SK-N-SH treated with all-trans-retinoic acid at 6 μM for 48 hours (cell line): ENCODE data around the gene RBL1.

Source experiments
- ARNTL ChIP-seq: fragments of 450-650 bp; formaldehyde crosslinking; IDR thresholded peaks from 2 replicates; pipeline ENCODE4 v1.5.0; 2020; ENCODE audit warnings: low read depth, mild to moderate bottlenecking, moderate library complexity, borderline replicate concordance
- CSDC2 ChIP-seq: fragments of 250-450 bp; sonication (Bioruptor Pico); IDR thresholded peaks from 2 replicates; pipeline ENCODE4 v1.5.0; 2020; ENCODE audit warnings: mild to moderate bottlenecking, moderate library complexity
- ESRRG ChIP-seq: fragments of 250-450 bp; sonication (Bioruptor Pico); IDR thresholded peaks from 2 replicates; pipeline ENCODE4 v1.6.1; 2021; ENCODE audit warnings: mild to moderate bottlenecking
- RARB ChIP-seq: fragments of 250-450 bp; sonication (Bioruptor Pico); IDR thresholded peaks from 2 replicates; pipeline ENCODE4 v1.8.0; 2021; ENCODE audit warnings: mild to moderate bottlenecking, moderate library complexity
- TF ChIP-seq, protein P1 (sequence below): fragments of 250-450 bp; sonication (Bioruptor Pico); IDR thresholded peaks from 2 replicates; pipeline ENCODE4 v1.8.0; 2020; ENCODE audit warnings: mild to moderate bottlenecking, moderate library complexity, borderline replicate concordance

DNA sequence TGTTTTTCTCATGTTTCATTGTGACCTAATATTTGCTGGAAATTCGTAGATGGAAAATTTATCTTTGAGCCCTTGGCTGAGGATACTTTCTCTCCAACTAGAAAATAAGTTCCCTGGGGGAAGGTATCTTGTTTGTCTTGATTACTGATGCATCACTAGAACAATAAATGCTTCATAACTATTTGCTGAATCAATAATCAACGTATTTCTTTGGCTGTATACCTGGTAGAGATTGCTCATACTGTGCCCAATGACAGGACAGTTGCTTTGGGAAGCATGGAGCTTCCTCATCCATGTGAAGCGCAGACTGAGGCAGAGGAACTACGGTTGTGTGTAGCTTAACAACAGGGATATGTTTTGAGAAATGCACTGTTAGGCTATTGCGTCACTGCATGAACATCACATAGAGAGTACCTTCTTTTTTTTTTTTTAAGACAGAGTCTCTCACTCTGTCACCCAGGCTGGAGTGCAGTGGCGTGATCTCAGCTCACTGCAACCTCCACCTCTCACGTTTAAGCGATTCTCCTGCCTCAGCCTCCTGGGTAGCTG lies 49.1 kb upstream of the RBL1 start:
- TF ChIP-seq CSDC2 (no peak), ARNTL (CRISPR knock-in tag) (no peak), ESRRG (CRISPR knock-in tag) (no peak), RARB (CRISPR knock-in tag) (no peak)
- TF ChIP-seq, protein P1, sequence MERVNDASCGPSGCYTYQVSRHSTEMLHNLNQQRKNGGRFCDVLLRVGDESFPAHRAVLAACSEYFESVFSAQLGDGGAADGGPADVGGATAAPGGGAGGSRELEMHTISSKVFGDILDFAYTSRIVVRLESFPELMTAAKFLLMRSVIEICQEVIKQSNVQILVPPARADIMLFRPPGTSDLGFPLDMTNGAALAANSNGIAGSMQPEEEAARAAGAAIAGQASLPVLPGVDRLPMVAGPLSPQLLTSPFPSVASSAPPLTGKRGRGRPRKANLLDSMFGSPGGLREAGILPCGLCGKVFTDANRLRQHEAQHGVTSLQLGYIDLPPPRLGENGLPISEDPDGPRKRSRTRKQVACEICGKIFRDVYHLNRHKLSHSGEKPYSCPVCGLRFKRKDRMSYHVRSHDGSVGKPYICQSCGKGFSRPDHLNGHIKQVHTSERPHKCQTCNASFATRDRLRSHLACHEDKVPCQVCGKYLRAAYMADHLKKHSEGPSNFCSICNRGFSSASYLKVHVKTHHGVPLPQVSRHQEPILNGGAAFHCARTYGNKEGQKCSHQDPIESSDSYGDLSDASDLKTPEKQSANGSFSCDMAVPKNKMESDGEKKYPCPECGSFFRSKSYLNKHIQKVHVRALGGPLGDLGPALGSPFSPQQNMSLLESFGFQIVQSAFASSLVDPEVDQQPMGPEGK (CRISPR knock-in tag), result no peak
